ENCODE results near the gene FOXL1. TPM values are rescaled to one million over a fixed set of nuclear protein-coding genes. Genes with fewer than 3 reads are reported as not detected.

Gene FOXL1
- total RNA-seq, 1 experiment from 2014 or later, result 9.3 TPM

GRCh38 chr16:86545481-86545880 is 32.9 kb upstream of the FOXL1 start:
- POLR2A ChIA-PET, result no interaction called here
- BruUV-seq (replicated peaks), result no TSS peak
- H3K9me3 ChIP-seq (ENCODE audit: control insufficient read depth, insufficient read depth, low read depth, low read length), result no peaks in the 10 kb centered on the region
- no peak overlapping the region for H3K27ac ChIP-seq (ENCODE audit: low read length)
- H3K36me3 ChIP-seq (ENCODE audit: control insufficient read depth, insufficient read depth, low read length), result peaks cover under 1% of the 10 kb centered on the region
- ATAC-seq (no peak), DNase-seq (ENCODE audit: low read depth, low spot score) (no peak)
- no peak overlapping the region for H3K4me3 ChIP-seq (ENCODE audit: low read depth in 2 of 2, low read length in 2 of 2)
- no peaks in the 10 kb centered on the region for H3K4me1 ChIP-seq (ENCODE audit: control insufficient read depth, insufficient read depth, low read length)
- in situ Hi-C loops (cut with HindIII; ENCODE audit: low pct_unique_long_range_greater_than_20kb, low sequenced_read_pairs), result no loop called here
- intact Hi-C loops (cut with micrococcal nuclease; ENCODE audit: unreplicated experiment), result no loop called here
- H3K27me3 ChIP-seq (ENCODE audit: control insufficient read depth, insufficient read depth, low read length), result no peaks in the 10 kb centered on the region
- CTCF ChIA-PET, result no interaction called here
- TF ChIP-seq, protein P1, sequence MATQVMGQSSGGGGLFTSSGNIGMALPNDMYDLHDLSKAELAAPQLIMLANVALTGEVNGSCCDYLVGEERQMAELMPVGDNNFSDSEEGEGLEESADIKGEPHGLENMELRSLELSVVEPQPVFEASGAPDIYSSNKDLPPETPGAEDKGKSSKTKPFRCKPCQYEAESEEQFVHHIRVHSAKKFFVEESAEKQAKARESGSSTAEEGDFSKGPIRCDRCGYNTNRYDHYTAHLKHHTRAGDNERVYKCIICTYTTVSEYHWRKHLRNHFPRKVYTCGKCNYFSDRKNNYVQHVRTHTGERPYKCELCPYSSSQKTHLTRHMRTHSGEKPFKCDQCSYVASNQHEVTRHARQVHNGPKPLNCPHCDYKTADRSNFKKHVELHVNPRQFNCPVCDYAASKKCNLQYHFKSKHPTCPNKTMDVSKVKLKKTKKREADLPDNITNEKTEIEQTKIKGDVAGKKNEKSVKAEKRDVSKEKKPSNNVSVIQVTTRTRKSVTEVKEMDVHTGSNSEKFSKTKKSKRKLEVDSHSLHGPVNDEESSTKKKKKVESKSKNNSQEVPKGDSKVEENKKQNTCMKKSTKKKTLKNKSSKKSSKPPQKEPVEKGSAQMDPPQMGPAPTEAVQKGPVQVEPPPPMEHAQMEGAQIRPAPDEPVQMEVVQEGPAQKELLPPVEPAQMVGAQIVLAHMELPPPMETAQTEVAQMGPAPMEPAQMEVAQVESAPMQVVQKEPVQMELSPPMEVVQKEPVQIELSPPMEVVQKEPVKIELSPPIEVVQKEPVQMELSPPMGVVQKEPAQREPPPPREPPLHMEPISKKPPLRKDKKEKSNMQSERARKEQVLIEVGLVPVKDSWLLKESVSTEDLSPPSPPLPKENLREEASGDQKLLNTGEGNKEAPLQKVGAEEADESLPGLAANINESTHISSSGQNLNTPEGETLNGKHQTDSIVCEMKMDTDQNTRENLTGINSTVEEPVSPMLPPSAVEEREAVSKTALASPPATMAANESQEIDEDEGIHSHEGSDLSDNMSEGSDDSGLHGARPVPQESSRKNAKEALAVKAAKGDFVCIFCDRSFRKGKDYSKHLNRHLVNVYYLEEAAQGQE (IDR thresholded peaks at IDR 0.05; ENCODE audit: insufficient read depth in 1 of 2, low read depth in 2 of 2, low read length in 1 of 2), result no peak
- TF ChIP-seq CTCF (IDR thresholded peaks at IDR 0.05) (no peak), POLR2AphosphoS5 (IDR thresholded peaks at IDR 0.05; ENCODE audit: low read depth, low read length) (no peak), SIN3A (IDR thresholded peaks at IDR 0.05; ENCODE audit: borderline replicate concordance, insufficient read depth, low read depth, low read length) (no peak), TCF7L2 (IDR thresholded peaks at IDR 0.05; ENCODE audit: low read depth, low read length) (no peak)

DNA sequence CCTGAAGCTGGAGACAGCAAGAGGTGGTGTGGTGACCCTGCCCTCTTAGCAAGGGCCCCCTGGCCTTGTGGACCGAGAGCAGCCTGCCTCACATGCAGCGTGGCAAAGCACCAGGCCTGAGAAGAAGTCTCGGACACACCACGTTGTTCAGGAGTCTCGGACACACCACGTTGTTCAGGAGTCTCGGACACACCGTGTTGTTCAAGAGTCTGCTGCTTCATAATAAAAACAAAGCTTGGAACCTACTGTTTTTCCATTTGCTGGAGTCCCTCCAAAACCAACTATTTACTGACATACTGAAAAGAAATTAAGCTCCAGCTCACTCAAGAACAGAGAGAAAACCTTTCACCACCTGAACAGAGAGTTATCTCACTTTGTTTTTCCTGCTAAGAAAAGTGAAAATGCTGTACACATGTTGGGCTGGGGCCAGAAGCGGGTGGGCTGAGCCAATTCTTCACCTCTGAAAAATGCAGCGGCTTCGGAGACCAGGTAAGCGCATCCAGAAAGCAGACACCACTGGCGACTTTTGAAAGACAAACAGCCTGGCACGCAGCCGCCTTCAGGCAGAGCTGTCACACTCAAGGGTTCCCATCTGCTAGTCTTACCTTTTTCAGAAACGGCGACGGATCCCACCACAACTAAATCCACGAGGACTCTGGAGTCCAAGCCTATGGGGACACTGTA is 32.3 kb upstream of the FOXL1 start:
- ChIA-PET CTCF (no interaction called here), POLR2A (no interaction called here)
- TF ChIP-seq TCF7L2 (IDR thresholded peaks at IDR 0.05; ENCODE audit: low read depth, low read length), result no peak
- TF ChIP-seq, protein P1 (IDR thresholded peaks at IDR 0.05; ENCODE audit: insufficient read depth in 1 of 2, low read depth in 2 of 2, low read length in 1 of 2), result no peak
- no peak for TF ChIP-seq CTCF (IDR thresholded peaks at IDR 0.05)
- TF ChIP-seq POLR2AphosphoS5 (IDR thresholded peaks at IDR 0.05; ENCODE audit: low read depth, low read length), result no peak
- no peak for TF ChIP-seq SIN3A (IDR thresholded peaks at IDR 0.05; ENCODE audit: borderline replicate concordance, insufficient read depth, low read depth, low read length)
- Histone ChIP-seq H3K36me3 (ENCODE audit: control insufficient read depth, insufficient read depth, low read length) (peaks cover 3% of the 10 kb centered on the region), H3K27ac (ENCODE audit: low read length) (no peak overlapping the region), H3K4me3 (ENCODE audit: low read depth in 2 of 2, low read length in 2 of 2) (no peak overlapping the region), H3K9me3 (ENCODE audit: control insufficient read depth, insufficient read depth, low read depth, low read length) (no peaks in the 10 kb centered on the region), H3K4me1 (ENCODE audit: control insufficient read depth, insufficient read depth, low read length) (no peaks in the 10 kb centered on the region), H3K27me3 (ENCODE audit: control insufficient read depth, insufficient read depth, low read length) (no peaks in the 10 kb centered on the region)
- no TSS peak for BruUV-seq (replicated peaks)
- ATAC-seq, result no peak
- intact Hi-C loops (cut with micrococcal nuclease; ENCODE audit: unreplicated experiment) (no loop called here), in situ Hi-C loops (cut with HindIII; ENCODE audit: low pct_unique_long_range_greater_than_20kb, low sequenced_read_pairs) (no loop called here)
- no peak for DNase-seq (ENCODE audit: low read depth, low spot score)
